ENCODE measurements around the gene GDF11.

GDF11 gene

DNA sequence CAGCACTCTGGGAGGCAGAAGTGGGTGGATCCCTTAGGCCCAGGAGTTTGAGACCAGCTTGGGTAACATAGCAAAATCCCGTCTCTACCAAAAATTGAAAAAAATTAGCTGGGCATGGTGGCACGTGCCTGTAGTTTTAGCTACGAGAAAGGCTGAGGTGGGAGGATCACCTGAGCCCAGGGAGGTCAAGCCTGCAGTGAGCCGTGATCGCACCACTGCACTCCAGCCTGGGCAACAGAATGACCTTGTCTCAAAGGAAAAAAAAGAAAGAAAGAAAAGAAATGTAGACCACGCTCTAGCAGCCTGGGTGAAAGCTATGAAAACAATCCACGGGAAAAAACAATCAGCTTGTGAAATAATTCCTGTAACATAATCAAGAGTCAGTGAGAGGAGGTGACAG is 45.6 kb downstream of the GDF11 start:
- Histone ChIP-seq H3K36me3 (ENCODE audit: control insufficient read depth in 2 of 2, insufficient read depth in 1 of 2, low read length in 2 of 2) (peaks cover 87 to 91% of the 10 kb centered on the region in 2 experiments), H3K4me1 (ENCODE audit: control insufficient read depth, insufficient read depth, low read length) (no peaks in the 10 kb centered on the region), H3K9me3 (ENCODE audit: control insufficient read depth, insufficient read depth, low read depth, low read length) (no peaks in the 10 kb centered on the region), H3K4me3 (ENCODE audit: low read depth, low read length) (no peak overlapping the region), H3K27ac (ENCODE audit: extremely low read depth, low read depth, low read length) (no peak overlapping the region)
- ChIA-PET POLR2A (interaction anchor here (1.0 to 1.7 kb wide), 2 partner anchors 29 to 50 kb away, joined by 3 read pairs; partner anchors contain the start of genes ORMDL2 and SARNP), CTCF (interaction anchor here (0.6 to 2.5 kb wide), 3 partner anchors 8 to 50 kb away, joined by 5 to 12 read pairs (median 10); no protein-coding TSS in a partner anchor)
- no peak for TF ChIP-seq ZNF121 (tag by site-specific recombination; IDR thresholded peaks at IDR 0.05)
- TF ChIP-seq HOXA7 (CRISPR knock-in tag; IDR thresholded peaks at IDR 0.05; ENCODE audit: borderline replicate concordance): no peak
- TF ChIP-seq ZNF132 (tag by site-specific recombination; IDR thresholded peaks at IDR 0.05; ENCODE audit: borderline replicate concordance): no peak
- no peak for TF ChIP-seq GFI1B (tag by site-specific recombination; IDR thresholded peaks at IDR 0.05)
- TF ChIP-seq, protein P1, sequence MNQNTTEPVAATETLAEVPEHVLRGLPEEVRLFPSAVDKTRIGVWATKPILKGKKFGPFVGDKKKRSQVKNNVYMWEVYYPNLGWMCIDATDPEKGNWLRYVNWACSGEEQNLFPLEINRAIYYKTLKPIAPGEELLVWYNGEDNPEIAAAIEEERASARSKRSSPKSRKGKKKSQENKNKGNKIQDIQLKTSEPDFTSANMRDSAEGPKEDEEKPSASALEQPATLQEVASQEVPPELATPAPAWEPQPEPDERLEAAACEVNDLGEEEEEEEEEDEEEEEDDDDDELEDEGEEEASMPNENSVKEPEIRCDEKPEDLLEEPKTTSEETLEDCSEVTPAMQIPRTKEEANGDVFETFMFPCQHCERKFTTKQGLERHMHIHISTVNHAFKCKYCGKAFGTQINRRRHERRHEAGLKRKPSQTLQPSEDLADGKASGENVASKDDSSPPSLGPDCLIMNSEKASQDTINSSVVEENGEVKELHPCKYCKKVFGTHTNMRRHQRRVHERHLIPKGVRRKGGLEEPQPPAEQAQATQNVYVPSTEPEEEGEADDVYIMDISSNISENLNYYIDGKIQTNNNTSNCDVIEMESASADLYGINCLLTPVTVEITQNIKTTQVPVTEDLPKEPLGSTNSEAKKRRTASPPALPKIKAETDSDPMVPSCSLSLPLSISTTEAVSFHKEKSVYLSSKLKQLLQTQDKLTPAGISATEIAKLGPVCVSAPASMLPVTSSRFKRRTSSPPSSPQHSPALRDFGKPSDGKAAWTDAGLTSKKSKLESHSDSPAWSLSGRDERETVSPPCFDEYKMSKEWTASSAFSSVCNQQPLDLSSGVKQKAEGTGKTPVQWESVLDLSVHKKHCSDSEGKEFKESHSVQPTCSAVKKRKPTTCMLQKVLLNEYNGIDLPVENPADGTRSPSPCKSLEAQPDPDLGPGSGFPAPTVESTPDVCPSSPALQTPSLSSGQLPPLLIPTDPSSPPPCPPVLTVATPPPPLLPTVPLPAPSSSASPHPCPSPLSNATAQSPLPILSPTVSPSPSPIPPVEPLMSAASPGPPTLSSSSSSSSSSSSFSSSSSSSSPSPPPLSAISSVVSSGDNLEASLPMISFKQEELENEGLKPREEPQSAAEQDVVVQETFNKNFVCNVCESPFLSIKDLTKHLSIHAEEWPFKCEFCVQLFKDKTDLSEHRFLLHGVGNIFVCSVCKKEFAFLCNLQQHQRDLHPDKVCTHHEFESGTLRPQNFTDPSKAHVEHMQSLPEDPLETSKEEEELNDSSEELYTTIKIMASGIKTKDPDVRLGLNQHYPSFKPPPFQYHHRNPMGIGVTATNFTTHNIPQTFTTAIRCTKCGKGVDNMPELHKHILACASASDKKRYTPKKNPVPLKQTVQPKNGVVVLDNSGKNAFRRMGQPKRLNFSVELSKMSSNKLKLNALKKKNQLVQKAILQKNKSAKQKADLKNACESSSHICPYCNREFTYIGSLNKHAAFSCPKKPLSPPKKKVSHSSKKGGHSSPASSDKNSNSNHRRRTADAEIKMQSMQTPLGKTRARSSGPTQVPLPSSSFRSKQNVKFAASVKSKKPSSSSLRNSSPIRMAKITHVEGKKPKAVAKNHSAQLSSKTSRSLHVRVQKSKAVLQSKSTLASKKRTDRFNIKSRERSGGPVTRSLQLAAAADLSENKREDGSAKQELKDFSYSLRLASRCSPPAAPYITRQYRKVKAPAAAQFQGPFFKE (tag by site-specific recombination; IDR thresholded peaks at IDR 0.05; ENCODE audit: borderline replicate concordance): no peak
- no peak for TF ChIP-seq ZNF394 (tag by site-specific recombination; IDR thresholded peaks at IDR 0.05; ENCODE audit: borderline replicate concordance)
- TF ChIP-seq KLF10 (tag by site-specific recombination; IDR thresholded peaks at IDR 0.05): no peak
- no peak for TF ChIP-seq ZNF777 (tag by site-specific recombination; IDR thresholded peaks at IDR 0.05; ENCODE audit: borderline replicate concordance)
- TF ChIP-seq ZNF433 (tag by site-specific recombination; IDR thresholded peaks at IDR 0.05; ENCODE audit: low read depth): no peak
- no peak for TF ChIP-seq ZNF776 (tag by site-specific recombination; IDR thresholded peaks at IDR 0.05; ENCODE audit: borderline replicate concordance)
- TF ChIP-seq, protein P2, sequence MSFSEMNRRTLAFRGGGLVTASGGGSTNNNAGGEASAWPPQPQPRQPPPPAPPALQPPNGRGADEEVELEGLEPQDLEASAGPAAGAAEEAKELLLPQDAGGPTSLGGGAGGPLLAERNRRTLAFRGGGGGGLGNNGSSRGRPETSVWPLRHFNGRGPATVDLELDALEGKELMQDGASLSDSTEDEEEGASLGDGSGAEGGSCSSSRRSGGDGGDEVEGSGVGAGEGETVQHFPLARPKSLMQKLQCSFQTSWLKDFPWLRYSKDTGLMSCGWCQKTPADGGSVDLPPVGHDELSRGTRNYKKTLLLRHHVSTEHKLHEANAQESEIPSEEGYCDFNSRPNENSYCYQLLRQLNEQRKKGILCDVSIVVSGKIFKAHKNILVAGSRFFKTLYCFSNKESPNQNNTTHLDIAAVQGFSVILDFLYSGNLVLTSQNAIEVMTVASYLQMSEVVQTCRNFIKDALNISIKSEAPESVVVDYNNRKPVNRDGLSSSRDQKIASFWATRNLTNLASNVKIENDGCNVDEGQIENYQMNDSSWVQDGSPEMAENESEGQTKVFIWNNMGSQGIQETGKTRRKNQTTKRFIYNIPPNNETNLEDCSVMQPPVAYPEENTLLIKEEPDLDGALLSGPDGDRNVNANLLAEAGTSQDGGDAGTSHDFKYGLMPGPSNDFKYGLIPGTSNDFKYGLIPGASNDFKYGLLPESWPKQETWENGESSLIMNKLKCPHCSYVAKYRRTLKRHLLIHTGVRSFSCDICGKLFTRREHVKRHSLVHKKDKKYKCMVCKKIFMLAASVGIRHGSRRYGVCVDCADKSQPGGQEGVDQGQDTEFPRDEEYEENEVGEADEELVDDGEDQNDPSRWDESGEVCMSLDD (tag by site-specific recombination; IDR thresholded peaks at IDR 0.05): no peak
- no peak for TF ChIP-seq ZNF473 (tag by site-specific recombination; IDR thresholded peaks at IDR 0.05)
- TF ChIP-seq ZNF76 (tag by site-specific recombination; IDR thresholded peaks at IDR 0.05; ENCODE audit: borderline replicate concordance, low read depth): no peak
- TF ChIP-seq, protein P3, sequence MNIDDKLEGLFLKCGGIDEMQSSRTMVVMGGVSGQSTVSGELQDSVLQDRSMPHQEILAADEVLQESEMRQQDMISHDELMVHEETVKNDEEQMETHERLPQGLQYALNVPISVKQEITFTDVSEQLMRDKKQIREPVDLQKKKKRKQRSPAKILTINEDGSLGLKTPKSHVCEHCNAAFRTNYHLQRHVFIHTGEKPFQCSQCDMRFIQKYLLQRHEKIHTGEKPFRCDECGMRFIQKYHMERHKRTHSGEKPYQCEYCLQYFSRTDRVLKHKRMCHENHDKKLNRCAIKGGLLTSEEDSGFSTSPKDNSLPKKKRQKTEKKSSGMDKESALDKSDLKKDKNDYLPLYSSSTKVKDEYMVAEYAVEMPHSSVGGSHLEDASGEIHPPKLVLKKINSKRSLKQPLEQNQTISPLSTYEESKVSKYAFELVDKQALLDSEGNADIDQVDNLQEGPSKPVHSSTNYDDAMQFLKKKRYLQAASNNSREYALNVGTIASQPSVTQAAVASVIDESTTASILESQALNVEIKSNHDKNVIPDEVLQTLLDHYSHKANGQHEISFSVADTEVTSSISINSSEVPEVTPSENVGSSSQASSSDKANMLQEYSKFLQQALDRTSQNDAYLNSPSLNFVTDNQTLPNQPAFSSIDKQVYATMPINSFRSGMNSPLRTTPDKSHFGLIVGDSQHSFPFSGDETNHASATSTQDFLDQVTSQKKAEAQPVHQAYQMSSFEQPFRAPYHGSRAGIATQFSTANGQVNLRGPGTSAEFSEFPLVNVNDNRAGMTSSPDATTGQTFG (tag by site-specific recombination; IDR thresholded peaks at IDR 0.05; ENCODE audit: borderline replicate concordance): no peak
- TF ChIP-seq, protein P4, sequence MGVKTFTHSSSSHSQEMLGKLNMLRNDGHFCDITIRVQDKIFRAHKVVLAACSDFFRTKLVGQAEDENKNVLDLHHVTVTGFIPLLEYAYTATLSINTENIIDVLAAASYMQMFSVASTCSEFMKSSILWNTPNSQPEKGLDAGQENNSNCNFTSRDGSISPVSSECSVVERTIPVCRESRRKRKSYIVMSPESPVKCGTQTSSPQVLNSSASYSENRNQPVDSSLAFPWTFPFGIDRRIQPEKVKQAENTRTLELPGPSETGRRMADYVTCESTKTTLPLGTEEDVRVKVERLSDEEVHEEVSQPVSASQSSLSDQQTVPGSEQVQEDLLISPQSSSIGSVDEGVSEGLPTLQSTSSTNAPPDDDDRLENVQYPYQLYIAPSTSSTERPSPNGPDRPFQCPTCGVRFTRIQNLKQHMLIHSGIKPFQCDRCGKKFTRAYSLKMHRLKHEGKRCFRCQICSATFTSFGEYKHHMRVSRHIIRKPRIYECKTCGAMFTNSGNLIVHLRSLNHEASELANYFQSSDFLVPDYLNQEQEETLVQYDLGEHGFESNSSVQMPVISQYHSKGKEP (tag by site-specific recombination; IDR thresholded peaks at IDR 0.05): no peak
- no peak for TF ChIP-seq ZNF140 (tag by site-specific recombination; IDR thresholded peaks at IDR 0.05)
- no peak for TF ChIP-seq ZNF48 (tag by site-specific recombination; IDR thresholded peaks at IDR 0.05)
- TF ChIP-seq ZNF157 (tag by site-specific recombination; IDR thresholded peaks at IDR 0.05): no peak
- TF ChIP-seq ZNF626 (tag by site-specific recombination; IDR thresholded peaks at IDR 0.05): no peak
- TF ChIP-seq MZF1 (tag by site-specific recombination; IDR thresholded peaks at IDR 0.05; ENCODE audit: borderline replicate concordance): no peak
